GM12864 (cell line): ENCODE data around the gene DEUP1.

ENCODE experiments used
- DNase-seq: peaks from one replicate; pipeline ENCODE4 v3.0.0-alpha.2; 2011; ENCODE audit warnings: low read depth
- H3K4me3 ChIP-seq: 2 replicates; pipeline ENCODE4 v1.5.1; 2011; ENCODE audit warnings: mild to moderate bottlenecking, low read depth, low read length, control low read depth
- TF ChIP-seq, protein P1 (sequence below): IDR thresholded peaks from 2 replicates; pipeline ENCODE4 v1.5.1; 2011; ENCODE audit warnings: low read depth, mild to moderate bottlenecking, moderate library complexity, low read length, control low read depth, inconsistent platforms; ENCODE audit errors: missing control alignments

Gene DEUP1

DNA sequence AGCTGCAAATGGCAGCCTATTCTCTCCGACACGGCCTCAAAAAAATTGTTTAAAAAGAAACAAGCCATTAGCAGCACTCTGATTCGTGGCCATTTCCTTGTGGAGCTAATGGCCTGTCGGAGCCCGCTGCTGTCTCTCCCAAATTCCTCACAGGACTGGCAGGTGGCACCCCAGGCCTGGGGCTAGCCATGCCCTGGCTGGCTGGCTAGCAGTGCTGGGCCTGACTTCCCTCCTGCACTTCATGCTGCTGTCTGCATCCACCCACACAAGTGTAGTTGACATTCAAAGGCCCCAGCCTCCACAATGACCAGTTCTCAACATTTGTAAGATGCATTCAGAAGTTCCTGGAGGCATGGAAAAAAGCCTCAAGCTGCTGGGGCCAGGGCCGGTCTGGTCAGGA, 151.2 kb downstream of the DEUP1 start:
- DNase-seq = no peak
- TF ChIP-seq, protein P1, sequence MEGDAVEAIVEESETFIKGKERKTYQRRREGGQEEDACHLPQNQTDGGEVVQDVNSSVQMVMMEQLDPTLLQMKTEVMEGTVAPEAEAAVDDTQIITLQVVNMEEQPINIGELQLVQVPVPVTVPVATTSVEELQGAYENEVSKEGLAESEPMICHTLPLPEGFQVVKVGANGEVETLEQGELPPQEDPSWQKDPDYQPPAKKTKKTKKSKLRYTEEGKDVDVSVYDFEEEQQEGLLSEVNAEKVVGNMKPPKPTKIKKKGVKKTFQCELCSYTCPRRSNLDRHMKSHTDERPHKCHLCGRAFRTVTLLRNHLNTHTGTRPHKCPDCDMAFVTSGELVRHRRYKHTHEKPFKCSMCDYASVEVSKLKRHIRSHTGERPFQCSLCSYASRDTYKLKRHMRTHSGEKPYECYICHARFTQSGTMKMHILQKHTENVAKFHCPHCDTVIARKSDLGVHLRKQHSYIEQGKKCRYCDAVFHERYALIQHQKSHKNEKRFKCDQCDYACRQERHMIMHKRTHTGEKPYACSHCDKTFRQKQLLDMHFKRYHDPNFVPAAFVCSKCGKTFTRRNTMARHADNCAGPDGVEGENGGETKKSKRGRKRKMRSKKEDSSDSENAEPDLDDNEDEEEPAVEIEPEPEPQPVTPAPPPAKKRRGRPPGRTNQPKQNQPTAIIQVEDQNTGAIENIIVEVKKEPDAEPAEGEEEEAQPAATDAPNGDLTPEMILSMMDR = no peak
- H3K4me3 ChIP-seq = no peak overlapping the region

DNA sequence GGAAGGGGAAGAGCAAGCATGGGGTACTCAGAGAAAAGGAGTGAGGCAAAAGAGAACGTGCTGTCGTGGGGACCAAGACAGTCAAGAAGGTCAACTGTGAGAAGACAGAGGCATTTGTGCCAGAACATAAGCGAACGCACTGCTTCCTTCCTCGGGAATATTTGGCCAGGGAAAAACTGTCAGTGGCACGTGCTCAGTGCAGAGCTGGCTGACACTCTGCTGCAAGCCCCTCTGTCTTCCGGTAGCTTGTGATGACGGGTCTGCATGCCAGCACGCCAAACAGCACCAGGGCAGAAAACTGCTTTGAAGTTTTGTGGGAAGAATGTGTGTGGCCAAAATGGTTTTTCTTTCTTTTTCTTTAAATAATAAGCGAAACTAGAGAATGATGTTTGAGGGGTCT, 152.0 kb downstream of the DEUP1 start:
- no peak overlapping the region for H3K4me3 ChIP-seq
- DNase-seq = no peak
- TF ChIP-seq, protein P1 = no peak

DNA sequence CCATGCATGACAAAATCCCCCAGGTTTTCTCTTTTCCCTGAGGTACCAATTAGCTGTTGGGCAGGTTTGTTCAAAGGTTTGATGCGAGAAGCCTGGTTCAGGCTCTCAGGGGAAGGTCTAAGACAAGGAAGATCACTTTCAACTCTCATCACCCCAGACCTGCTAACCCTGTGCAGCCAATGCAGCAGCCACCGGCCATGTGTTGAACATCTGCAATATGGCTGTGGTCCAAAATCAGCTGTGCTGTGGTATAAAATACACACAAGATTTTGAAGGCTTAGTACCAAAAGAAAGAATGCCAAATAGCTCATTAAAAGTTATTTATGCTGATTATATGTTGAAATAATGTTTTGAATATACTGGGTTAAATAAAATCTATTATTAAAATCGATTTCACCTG, 154.2 kb downstream of the DEUP1 start:
- no peak overlapping the region for H3K4me3 ChIP-seq
- DNase-seq = no peak
- TF ChIP-seq, protein P1 = no peak

DNA sequence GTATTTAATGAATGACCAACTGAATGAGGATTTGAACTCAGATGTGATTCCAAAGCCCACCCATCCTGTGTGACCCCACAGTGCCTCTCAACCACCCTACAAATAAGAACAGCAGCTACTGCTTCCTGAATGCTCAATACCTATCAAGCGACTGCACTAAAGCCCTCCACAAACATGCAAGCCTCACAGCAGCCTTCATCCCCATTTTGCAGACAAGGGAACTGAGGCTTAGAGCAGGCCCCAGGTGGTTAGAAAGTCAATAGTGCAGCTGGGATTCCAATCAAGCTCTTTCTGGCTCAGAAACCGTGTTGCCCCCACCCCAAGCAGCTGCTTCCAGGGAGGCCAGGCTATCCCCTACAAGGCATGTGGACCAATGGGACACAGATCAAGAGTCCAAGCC, 155.4 kb downstream of the DEUP1 start:
- TF ChIP-seq, protein P1 = no peak
- DNase-seq = no peak
- H3K4me3 ChIP-seq = no peak overlapping the region

DNA sequence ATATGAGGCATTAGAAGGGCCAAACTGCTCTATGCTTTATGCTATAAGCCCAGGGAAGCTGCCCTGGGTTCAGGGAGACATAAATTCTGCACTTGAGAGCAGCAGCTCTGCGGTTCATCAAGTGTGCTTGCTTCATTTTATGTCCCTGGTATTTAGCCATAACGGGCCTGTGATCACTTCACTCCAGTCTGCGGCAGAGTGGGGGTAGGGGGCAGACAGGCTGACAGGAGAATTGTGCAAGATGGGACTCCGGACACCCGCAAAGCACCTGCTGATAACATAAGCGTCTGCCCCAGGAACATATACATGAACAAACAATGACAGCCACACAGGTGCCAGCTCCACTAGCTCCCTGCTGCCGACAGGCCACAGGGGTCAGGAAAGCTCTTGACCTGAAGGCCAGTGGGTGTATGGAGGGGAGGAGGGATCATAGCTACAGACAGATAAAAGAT, 156.5 kb downstream of the DEUP1 start:
- DNase-seq = no peak
- no peak overlapping the region for H3K4me3 ChIP-seq
- TF ChIP-seq, protein P1 = no peak
